NCI-H226 (cell line): ENCODE results near the gene PGGHG.

Experiments
- DNase-seq: peaks from one replicate; pipeline ENCODE4 v3.0.0-alpha.2; 2015

The PGGHG gene

DNA sequence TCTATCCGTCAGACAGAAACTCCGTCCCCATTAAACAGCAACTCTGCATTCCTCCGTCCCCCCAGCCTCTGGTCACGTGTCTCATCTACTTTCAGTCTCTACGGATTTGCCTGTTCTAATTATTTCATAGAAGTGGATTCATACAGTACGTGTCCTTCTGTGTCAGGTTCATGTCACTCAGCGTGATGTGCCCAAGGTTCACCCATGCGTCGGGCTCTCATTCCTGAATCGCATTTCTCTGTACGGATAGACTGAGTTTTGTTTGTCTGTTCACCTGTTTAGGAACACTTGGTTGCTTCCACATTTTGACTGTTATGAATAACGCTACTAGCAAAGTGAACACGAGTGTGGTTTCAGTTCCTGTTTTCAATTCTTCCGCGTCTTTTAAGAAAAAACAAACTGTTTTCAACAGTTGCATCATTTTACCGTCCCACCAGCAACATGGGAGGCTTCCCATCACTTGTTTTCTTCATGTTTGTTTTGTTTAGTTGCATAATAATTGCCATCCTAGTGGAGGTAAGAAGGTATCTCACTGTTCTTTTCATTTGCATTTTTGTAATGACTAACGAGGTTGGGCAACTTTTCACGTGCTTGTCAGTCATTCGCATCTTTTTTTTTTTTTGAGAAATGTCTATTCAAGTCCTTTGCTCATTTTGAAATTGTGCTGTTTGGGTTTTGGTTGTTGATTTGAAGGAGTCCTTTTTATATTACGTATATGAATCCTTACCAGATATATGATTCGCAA, 19.6 kb upstream of the PGGHG start:
- DNase-seq = no peak

DNA sequence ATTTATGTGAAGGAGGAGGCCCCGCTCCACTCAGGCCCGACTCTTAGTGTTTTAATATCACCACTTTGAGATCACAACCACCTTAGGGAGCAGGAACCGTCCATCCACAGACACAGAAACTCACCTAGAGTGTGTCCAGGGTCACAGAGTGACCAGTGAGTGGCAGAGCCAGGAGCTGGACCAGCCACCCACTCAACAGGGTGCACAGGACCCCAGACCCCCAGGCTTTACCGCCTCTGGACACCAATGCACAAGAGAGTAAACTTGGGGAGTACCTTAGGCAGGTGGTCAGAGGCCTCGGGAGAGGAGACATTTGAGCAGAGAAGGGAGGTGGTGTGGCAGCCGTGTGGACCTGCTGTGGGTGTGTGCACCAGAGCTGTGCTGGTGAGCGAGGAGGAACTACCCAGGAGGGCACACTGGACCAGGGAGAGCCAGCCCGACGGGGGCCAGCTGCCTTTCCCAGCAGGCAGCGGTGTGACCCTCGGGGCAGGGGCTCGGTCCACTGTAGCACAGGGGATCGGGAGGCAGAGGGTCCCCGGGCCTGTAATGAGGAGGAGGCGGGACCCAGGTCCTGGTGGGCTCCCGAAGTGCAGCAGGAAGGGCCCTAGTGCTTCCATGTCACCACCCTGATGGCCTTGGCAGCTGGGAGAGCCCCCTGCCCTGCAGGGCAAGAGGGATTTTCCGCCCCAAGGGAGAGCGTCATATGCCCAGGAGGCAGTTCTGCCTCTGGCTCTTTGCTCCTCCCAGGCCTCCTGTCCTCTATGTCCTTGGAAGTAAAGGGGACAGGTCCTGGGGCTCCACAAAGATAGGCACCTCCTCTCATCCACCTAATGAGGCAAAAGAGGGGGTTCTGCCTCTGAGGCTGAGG, 18.2 kb upstream of the PGGHG start:
- no peak for DNase-seq

DNA sequence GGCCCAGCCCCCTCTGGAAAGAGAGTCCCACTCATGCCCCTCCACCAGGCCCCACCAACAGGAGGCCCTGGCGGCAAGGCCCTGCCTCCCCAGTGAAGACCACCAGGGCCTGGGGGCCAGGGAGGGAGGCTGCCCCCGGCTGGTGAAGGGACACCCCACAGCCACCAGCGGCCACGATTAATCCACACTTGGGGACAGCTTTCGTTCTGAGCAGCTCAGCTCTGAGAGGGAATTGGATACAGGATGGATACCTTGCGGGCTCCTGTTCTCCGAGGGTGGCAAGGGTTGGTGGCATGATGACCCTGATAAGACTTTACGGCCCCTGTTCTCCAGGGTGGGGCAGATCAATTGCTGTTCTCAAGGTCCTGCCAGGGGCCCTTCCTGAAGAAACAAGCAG, 17.6 kb upstream of the PGGHG start:
- no peak for DNase-seq

DNA sequence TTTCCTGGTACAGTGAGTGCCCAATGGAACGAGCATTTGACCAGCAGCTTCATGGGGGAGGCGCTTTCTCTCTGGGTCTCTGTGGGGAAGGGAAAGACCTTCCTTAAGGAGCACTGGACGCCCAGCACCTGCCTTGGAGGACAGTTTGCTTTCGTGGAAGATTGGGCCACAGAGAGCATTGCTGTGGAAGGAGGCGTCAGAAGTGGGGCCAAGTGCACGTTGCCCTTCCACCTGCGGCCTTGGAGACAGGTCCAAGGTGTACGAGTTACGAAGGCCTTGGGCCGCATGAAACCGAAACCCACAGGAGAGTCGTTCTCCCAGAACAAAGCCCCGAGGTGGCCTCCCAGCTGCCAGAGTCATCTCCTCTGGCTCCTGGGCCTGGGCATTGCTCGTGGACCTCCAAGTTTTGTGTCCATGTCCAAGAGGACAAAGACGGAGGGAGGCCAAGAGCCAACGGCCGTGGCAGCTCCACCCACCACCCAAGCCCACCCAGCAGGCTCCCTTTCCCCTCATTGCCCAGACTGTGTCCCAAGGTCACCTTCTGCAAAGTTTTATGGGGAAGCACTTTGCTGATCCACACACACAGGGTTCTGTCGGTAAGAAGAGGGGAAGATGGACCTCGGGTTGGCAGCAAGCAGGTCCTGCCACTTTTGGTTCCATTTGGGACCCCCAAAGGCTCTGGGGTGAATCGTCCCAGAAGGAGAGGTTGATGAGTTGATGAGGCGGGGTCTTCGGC, 16.6 kb upstream of the PGGHG start:
- no peak for DNase-seq

DNA sequence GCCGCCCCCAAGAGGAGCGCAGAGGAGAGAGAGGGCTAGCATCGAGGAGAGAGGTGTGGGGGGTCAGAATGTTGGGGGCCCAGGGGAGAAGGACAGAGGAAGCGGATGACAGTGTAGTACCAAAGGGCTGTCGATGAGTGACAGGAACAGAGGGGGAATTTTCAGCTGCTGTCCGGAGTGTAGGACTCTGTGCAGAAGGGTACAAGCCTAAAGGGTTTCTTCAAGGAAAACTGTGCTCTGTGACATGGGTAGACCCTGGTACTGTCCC, 16.1 kb upstream of the PGGHG start:
- DNase-seq = no peak

DNA sequence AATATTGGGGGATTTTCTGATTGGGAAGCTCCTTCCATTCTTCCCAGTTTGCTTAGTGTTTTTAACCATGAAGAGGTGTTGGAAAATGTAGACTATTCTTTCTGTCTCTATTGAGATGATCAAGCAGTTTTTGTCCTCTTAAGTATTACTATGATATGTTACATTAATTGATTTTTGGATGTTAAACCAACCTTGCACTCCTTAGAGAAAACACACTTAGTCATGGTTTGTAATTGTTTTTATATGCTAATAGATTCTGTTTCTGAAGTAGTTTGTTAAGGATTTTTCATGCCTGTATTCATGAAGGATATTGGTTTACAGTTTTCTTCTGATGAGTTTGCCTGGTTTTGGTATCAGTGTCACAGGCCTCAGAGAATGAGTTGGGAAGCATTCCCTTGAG, 12.7 kb upstream of the PGGHG start:
- DNase-seq = no peak

DNA sequence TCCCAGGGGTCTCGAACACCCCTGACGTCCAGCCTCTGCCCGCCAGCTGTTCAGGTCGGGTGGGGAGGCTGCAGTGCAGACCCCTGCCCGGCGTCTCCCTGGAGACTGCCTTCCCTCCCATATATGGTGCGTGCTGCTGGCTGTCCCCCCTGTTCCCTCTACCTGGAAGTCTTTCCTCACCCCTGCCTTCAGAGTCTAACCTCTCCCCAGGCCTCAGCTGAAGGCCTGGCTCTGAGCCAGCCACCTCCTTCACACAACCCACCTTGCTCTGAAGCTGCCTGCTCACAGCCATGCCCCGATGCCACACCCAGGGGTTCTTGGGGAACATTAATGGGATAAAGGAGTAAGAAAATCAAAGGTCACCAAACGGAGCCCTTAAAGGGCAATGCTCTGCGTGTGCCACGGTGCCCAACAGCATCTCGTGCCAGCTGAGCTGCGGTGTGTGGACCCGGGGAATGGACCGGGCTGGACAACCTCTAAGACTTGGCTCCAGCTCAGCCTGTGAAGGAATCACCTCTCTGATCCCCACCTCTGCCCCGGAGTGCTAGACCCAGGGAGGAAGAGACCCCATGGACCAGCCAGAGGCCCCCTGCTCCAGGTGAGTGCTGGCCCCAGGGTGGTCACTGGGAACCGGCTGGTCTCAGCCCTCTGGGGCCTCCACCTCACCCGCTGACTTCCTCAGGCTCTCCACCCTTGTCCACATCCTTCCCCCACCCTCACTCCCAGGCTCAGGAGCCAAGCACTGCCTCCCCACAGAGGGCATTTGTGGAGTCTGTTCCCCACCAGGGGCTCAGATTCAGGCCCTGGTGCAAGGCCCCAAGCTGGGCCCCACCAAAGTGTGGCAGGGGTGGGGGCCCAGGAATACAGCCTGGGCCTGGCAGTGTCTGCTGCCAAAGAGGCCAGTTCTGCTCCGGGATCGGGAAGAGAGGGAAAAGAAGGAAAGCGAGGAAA, 10.7 kb upstream of the PGGHG start, which contains the start of gene NLRP6:
NLRP6 (plus strand) TSS at position 407 of the 951 bp plus-strand sequence; CDS start at position 570, 163 bp downstream.
- DNase-seq = no peak

DNA sequence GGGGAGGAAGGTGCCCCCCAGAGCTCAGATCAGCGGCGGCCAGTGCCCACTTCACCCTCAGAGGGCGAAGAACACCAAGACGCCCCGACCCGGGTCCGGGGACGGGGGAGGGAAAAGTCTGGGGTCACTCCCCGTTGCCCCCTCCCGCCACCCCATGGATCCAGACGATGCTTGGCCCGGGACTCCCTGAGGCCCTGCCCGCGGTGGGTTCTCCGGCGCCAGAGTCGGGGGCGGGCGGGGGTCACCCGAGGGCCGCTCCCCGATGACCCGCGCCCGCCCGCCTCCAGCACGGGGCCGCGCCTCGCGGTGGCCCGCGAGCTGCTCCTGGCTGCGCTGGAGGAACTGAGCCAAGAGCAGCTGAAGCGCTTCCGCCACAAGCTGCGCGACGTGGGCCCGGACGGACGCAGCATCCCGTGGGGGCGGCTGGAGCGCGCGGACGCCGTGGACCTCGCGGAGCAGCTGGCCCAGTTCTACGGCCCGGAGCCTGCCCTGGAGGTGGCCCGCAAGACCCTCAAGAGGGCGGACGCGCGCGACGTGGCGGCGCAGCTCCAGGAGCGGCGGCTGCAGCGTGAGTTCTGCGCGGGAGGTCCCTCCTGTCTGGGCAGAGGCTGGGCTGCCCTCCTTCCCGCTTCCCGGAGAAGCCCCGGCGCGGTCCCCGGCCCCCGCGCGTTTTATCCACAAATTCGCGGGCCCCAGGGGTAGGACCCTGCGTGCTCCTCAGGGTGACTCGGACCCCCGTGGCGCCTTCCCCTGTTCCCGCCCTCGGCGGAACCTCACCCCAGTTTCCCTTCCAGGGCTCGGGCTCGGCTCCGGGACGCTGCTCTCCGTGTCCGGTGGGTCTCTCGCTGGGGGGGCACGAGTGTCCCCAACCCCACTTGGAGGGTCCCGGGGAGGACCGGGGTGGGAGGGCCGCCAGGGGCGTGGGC, 9.6 kb upstream of the PGGHG start:
- DNase-seq = no peak

DNA sequence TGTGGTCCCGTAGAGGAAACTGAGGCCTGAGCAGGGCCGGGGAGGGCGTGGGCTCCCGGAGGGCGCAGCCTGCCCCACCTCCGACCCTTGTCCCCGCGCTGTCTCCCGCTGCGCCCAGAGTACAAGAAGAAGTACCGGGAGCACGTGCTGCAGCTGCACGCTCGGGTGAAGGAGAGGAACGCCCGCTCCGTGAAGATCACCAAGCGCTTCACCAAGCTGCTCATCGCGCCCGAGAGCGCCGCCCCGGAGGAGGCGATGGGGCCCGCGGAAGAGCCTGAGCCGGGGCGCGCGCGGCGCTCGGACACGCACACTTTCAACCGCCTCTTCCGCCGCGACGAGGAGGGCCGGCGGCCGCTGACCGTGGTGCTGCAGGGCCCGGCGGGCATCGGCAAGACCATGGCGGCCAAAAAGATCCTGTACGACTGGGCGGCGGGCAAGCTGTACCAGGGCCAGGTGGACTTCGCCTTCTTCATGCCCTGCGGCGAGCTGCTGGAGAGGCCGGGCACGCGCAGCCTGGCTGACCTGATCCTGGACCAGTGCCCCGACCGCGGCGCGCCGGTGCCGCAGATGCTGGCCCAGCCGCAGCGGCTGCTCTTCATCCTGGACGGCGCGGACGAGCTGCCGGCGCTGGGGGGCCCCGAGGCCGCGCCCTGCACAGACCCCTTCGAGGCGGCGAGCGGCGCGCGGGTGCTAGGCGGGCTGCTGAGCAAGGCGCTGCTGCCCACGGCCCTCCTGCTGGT, 8.8 kb upstream of the PGGHG start:
- DNase-seq = peak; percentile 26

DNA sequence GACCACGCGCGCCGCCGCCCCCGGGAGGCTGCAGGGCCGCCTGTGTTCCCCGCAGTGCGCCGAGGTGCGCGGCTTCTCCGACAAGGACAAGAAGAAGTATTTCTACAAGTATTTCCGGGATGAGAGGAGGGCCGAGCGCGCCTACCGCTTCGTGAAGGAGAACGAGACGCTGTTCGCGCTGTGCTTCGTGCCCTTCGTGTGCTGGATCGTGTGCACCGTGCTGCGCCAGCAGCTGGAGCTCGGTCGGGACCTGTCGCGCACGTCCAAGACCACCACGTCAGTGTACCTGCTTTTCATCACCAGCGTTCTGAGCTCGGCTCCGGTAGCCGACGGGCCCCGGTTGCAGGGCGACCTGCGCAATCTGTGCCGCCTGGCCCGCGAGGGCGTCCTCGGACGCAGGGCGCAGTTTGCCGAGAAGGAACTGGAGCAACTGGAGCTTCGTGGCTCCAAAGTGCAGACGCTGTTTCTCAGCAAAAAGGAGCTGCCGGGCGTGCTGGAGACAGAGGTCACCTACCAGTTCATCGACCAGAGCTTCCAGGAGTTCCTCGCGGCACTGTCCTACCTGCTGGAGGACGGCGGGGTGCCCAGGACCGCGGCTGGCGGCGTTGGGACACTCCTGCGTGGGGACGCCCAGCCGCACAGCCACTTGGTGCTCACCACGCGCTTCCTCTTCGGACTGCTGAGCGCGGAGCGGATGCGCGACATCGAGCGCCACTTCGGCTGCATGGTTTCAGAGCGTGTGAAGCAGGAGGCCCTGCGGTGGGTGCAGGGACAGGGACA, 8.0 kb upstream of the PGGHG start:
- no peak for DNase-seq

DNA sequence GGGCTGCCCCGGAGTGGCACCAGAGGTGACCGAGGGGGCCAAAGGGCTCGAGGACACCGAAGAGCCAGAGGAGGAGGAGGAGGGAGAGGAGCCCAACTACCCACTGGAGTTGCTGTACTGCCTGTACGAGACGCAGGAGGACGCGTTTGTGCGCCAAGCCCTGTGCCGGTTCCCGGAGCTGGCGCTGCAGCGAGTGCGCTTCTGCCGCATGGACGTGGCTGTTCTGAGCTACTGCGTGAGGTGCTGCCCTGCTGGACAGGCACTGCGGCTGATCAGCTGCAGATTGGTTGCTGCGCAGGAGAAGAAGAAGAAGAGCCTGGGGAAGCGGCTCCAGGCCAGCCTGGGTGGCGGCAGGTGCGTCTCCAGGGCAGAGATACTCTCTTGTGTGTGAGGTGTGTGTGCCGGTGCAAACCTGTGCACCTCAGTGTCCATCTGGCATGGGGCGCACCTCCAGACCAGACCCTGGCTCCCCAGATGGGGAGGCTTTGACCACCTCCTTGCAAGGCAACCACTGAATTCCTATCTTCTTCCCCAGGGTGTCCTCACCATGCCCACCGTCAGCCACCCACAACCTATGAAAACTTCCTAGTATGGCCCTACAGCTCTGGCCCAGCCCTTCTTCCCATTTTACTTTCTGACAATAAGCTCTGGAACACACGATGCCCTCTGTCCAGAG, 7.3 kb upstream of the PGGHG start:
- DNase-seq = no peak

DNA sequence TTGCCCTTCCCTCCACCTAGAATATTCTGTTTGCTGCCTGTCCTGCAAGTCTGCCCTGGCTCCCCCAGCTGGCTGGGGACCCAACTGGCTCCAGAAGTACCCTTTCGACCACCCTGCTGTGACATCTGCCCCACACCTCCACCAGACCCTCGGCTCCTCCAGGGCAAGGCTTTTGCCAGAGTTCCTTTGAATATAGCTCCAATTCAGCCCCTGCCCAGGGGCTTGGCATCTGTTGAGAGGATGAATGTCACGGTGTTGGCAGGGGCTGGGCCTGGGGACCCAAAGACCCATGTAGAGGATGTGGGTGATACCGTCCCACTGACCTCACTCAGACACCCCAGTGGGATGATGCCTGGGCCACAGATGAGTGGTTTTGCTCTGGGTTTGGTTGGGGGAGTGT, 6.8 kb upstream of the PGGHG start:
- DNase-seq = no peak

DNA sequence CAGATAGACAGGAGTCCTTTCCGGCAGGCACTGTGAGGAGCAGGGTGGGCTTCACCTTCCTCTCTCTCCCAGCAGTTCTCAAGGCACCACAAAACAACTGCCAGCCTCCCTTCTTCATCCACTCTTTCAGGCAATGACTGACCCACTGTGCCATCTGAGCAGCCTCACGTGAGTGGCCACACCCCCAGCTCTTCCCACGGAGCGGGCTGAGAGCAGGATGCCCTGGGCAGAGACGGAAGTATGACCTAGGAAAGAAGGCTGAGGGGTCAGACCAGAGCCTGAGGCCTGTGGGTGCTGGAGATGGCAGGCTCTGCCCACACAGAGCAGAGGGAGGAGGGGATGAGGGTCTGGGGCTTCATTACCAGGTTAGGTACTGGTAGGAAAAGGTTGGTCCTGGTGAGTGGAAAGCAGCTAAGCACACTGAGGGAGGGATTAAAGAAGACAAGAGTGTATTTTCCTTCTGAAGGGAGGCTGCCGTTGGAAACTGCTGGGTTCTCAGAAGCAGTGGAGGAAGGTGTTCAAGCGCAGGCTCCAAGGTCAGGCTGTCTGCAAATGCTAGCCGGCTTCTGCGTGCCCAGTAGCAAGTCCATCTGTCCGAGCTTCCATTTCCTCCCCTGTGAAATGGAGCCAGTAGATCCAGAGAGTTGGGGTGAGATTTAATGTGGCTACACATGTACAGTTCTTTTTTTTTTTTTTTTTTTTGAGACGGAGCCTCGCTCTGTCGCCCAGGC, 6.1 kb upstream of the PGGHG start:
- no peak for DNase-seq

DNA sequence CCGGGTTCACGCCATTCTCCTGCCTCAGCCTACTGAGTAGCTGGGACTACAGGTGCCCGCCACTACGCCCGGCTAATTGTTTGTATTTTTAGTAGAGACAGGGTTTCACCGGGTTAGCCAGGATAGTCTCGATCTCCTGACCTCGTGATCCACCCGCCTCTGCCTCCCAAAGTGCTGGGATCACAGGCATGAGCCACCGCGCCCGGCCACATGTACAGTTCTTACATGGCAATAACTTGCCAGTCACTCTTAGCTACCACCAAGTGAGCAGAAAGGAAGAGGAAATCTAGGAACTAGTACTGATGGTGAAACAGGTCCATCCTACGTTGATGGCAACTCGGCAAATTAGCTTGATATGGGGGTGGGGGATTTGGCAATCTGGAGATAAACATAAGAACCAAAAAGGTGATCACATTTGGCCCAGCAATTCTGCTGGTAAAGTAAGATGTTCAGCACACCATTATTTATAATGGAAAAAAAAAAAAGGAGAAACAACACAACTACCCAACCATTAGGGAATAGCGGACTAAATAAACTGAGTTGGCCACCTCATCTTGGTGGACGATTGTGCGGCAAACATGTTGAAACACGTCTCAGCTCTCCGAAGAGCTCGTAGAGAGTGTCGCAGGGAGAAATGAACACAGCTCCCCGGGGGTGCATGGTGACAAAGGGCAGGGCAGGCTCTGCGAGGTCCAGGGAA, 5.4 kb upstream of the PGGHG start:
- DNase-seq = no peak

DNA sequence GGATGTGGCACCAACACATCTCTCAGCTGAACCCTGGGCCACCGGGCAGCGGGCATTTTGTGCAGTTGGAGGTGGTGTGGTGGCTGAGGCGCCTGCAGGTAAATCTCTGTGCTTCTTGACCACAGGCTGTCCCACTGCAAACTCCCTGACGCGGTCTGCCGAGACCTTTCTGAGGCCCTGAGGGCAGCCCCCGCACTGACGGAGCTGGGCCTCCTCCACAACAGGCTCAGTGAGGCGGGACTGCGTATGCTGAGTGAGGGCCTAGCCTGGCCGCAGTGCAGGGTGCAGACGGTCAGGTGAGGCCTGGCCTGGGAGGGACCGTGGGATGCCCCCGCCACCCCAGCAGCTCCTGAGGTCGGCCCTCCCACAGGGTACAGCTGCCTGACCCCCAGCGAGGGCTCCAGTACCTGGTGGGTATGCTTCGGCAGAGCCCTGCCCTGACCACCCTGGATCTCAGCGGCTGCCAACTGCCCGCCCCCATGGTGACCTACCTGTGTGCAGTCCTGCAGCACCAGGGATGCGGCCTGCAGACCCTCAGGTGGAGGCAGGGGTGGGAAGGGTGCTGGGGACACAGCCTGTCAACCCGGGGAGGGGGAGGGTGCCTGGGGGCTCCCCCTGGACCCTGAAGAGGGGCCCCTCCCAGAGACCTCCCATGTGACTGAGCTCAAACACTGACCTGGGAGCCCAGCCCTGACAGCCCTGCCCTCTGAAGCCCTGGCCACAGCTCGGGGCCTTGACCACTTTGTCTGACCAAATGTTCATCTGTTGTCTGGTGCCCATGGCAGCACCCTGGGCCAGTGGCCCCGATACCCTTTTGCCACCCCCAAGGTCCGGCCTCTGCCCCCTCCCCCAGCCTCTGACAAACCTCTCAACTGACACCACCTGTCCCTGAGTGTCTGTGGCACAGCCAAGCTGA, 4.6 kb upstream of the PGGHG start:
- no peak for DNase-seq

DNA sequence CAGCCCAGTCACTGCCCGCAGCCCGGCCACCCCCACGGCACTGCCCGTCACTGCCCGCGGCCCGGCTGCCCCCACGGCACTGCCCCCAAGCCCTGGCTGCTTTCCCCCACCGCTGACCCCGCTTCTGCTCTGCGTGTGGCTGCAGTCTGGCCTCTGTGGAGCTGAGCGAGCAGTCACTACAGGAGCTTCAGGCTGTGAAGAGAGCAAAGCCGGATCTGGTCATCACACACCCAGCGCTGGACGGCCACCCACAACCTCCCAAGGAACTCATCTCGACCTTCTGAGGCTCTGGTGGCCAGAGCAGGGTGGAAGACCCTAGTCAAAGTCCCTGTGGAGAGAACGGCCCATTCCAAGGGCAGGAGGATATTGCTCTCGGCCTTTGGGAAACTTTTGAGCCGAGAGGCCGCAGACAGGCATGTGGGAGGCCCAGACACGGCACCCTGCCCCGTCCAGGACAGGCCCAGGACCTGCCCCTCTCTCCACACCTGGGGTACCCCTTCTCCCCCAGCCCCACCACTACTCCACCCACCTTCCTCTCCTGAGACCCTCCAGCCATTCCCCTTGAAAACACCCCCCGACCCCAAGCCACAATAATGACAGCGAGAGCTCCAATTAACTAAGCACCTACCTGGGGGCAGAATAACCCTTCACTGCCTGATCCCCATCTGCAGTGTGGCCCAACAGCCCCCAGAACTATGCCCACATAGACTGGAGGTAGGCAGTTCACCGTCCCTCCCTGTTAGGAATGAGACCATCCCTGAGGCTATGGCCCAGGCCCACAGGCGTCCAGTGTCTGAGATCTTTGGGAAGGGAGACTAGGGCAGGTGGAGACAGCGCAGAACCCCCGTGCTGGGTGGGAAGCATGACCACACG, 3.7 kb upstream of the PGGHG start:
- DNase-seq = no peak
